Measurements from ENCODE around the gene AUTS2. TPM values are rescaled to one million over a fixed set of nuclear protein-coding genes. Genes with fewer than 3 reads are reported as not detected.

AUTS2 gene
- total and polyA plus RNA-seq, 2 experiments from 2014 or later, result 3.0 to 4.4 TPM

GRCh38 chr7:70649323-70649722, 1051.0 kb downstream of the AUTS2 start:
- Histone ChIP-seq H3K36me3 (ENCODE audit: low read depth) (no peaks in the 10 kb centered on the region), H3K9ac (no peak overlapping the region), H3K9me2 (ENCODE audit: insufficient read depth) (no peaks in the 10 kb centered on the region), H3K9me3 (ENCODE audit: low read depth) (no peaks in the 10 kb centered on the region), H3K4me2 (ENCODE audit: unreplicated experiment) (no peak overlapping the region), H3K4me3 (no peak overlapping the region), H3K27ac (no peak overlapping the region), H3K4me1 (ENCODE audit: insufficient read depth) (peaks cover 10% of the 10 kb centered on the region), H3F3A (ENCODE audit: insufficient read depth) (no peaks in the 10 kb centered on the region), H2AFZ (no peak overlapping the region), H4K20me1 (ENCODE audit: insufficient read depth) (no peaks in the 10 kb centered on the region), H3K27me3 (replicated peaks; ENCODE audit: insufficient read depth) (no peaks in the 10 kb centered on the region; the same call in 1 of the 2 replicates), H3K79me2 (ENCODE audit: insufficient read depth) (no peaks in the 10 kb centered on the region)
- no peak for TF ChIP-seq EZH2 (IDR thresholded peaks at IDR 0.05; ENCODE audit: insufficient read depth, poor library complexity, severe bottlenecking)
- no peak for TF ChIP-seq EZH2phosphoT487 (IDR thresholded peaks at IDR 0.05; ENCODE audit: insufficient read depth, low read depth)
- in situ Hi-C loops (cut with MboI), result no loop called here
- no peak for DNase-seq
- 82 to 86% methylated on average over 5 of the region's 5 CpGs for WGBS, 2 experiments (ENCODE audit: low coverage in 1 of 2, low lambda C conversion rate in 2 of 2, missing lambda C conversion rate in 2 of 2)

- Histone ChIP-seq H3K9ac (no peak overlapping the region), H3K79me2 (ENCODE audit: insufficient read depth) (no peaks in the 10 kb centered on the region), H3K9me2 (ENCODE audit: insufficient read depth) (no peaks in the 10 kb centered on the region), H3K9me3 (ENCODE audit: low read depth) (no peaks in the 10 kb centered on the region), H3K4me3 (no peak overlapping the region), H4K20me1 (ENCODE audit: insufficient read depth) (no peaks in the 10 kb centered on the region), H3F3A (ENCODE audit: insufficient read depth) (no peaks in the 10 kb centered on the region), H2AFZ (no peak overlapping the region), H3K4me2 (ENCODE audit: unreplicated experiment) (no peak overlapping the region), H3K4me1 (ENCODE audit: insufficient read depth) (no peaks in the 10 kb centered on the region), H3K27me3 (replicated peaks; ENCODE audit: insufficient read depth) (no peaks in the 10 kb centered on the region; the same call in 1 of the 2 replicates), H3K27ac (no peak overlapping the region), H3K36me3 (ENCODE audit: low read depth) (no peaks in the 10 kb centered on the region)
- in situ Hi-C loops (cut with MboI), result no loop called here
- WGBS, 2 experiments (ENCODE audit: low coverage in 1 of 2, low lambda C conversion rate in 2 of 2, missing lambda C conversion rate in 2 of 2), result 75 to 76% methylated on average over 3 of the region's 3 CpGs
- no peak for DNase-seq
- TF ChIP-seq EZH2 (IDR thresholded peaks at IDR 0.05; ENCODE audit: insufficient read depth, poor library complexity, severe bottlenecking) (no peak), EZH2phosphoT487 (IDR thresholded peaks at IDR 0.05; ENCODE audit: insufficient read depth, low read depth) (no peak)
Measured at GRCh38 chr7:70654146-70654545, 1055.9 kb downstream of the AUTS2 start.

- H3K9me3 ChIP-seq (ENCODE audit: low read depth), result no peaks in the 10 kb centered on the region
- no peaks in the 10 kb centered on the region for H3F3A ChIP-seq (ENCODE audit: insufficient read depth)
- no peaks in the 10 kb centered on the region for H3K4me1 ChIP-seq (ENCODE audit: insufficient read depth)
- H4K20me1 ChIP-seq (ENCODE audit: insufficient read depth), result no peaks in the 10 kb centered on the region
- no peaks in the 10 kb centered on the region for H3K79me2 ChIP-seq (ENCODE audit: insufficient read depth)
- no peak overlapping the region for H3K27ac ChIP-seq
- TF ChIP-seq EZH2 (IDR thresholded peaks at IDR 0.05; ENCODE audit: insufficient read depth, poor library complexity, severe bottlenecking), result no peak
- TF ChIP-seq EZH2phosphoT487 (IDR thresholded peaks at IDR 0.05; ENCODE audit: insufficient read depth, low read depth), result no peak
- no peak overlapping the region for H3K4me3 ChIP-seq
- H2AFZ ChIP-seq, result no peak overlapping the region
- no peak for DNase-seq
- H3K36me3 ChIP-seq (ENCODE audit: low read depth), result no peaks in the 10 kb centered on the region
- in situ Hi-C loops (cut with MboI), result no loop called here
- WGBS, 2 experiments (ENCODE audit: low coverage in 1 of 2, low lambda C conversion rate in 2 of 2, missing lambda C conversion rate in 2 of 2), result 69 to 82% methylated on average over 5 of the region's 5 CpGs
- no peaks in the 10 kb centered on the region for H3K9me2 ChIP-seq (ENCODE audit: insufficient read depth)
- H3K4me2 ChIP-seq (ENCODE audit: unreplicated experiment), result no peak overlapping the region
- H3K9ac ChIP-seq, result no peak overlapping the region
- H3K27me3 ChIP-seq (replicated peaks; ENCODE audit: insufficient read depth), result no peaks in the 10 kb centered on the region; the same call in 1 of the 2 replicates
Measured at GRCh38 chr7:70654979-70655378, 1056.7 kb downstream of the AUTS2 start.

- in situ Hi-C loops (cut with MboI), result no loop called here
Measured at GRCh38 chr7:70655694-70656093, 1057.4 kb downstream of the AUTS2 start.

GRCh38 chr7:70657571-70657970, 1059.3 kb downstream of the AUTS2 start:
- TF ChIP-seq EZH2phosphoT487 (IDR thresholded peaks at IDR 0.05; ENCODE audit: insufficient read depth, low read depth) (no peak), EZH2 (IDR thresholded peaks at IDR 0.05; ENCODE audit: insufficient read depth, poor library complexity, severe bottlenecking) (no peak)
- Histone ChIP-seq H4K20me1 (ENCODE audit: insufficient read depth) (no peaks in the 10 kb centered on the region), H3K9ac (no peak overlapping the region), H3K79me2 (ENCODE audit: insufficient read depth) (no peaks in the 10 kb centered on the region), H3K36me3 (ENCODE audit: low read depth) (no peaks in the 10 kb centered on the region), H3K9me3 (ENCODE audit: low read depth) (no peaks in the 10 kb centered on the region), H2AFZ (no peak overlapping the region), H3K27me3 (replicated peaks; ENCODE audit: insufficient read depth) (no peaks in the 10 kb centered on the region; the same call in 1 of the 2 replicates), H3F3A (ENCODE audit: insufficient read depth) (no peaks in the 10 kb centered on the region), H3K27ac (no peak overlapping the region), H3K4me2 (ENCODE audit: unreplicated experiment) (no peak overlapping the region), H3K4me3 (no peak overlapping the region), H3K4me1 (ENCODE audit: insufficient read depth) (no peaks in the 10 kb centered on the region), H3K9me2 (ENCODE audit: insufficient read depth) (no peaks in the 10 kb centered on the region)
- in situ Hi-C loops (cut with MboI), result no loop called here
- DNase-seq, result no peak
- WGBS, 2 experiments (ENCODE audit: low coverage in 1 of 2, low lambda C conversion rate in 2 of 2, missing lambda C conversion rate in 2 of 2), result 68 to 70% methylated on average over 5 of the region's 5 CpGs

More at GRCh38 chr7:70655694-70656093, 1057.4 kb downstream of the AUTS2 start:
- no peaks in the 10 kb centered on the region for H3K79me2 ChIP-seq (ENCODE audit: insufficient read depth)
- no peaks in the 10 kb centered on the region for H3K9me3 ChIP-seq (ENCODE audit: low read depth)
- no peak for TF ChIP-seq EZH2 (IDR thresholded peaks at IDR 0.05; ENCODE audit: insufficient read depth, poor library complexity, severe bottlenecking)
- TF ChIP-seq EZH2phosphoT487 (IDR thresholded peaks at IDR 0.05; ENCODE audit: insufficient read depth, low read depth), result no peak
- 81 to 86% methylated on average over 3 of the region's 3 CpGs for WGBS, 2 experiments (ENCODE audit: low coverage in 1 of 2, low lambda C conversion rate in 2 of 2, missing lambda C conversion rate in 2 of 2)
- no peak overlapping the region for H3K9ac ChIP-seq
- H3K9me2 ChIP-seq (ENCODE audit: insufficient read depth), result no peaks in the 10 kb centered on the region
- no peaks in the 10 kb centered on the region for H3F3A ChIP-seq (ENCODE audit: insufficient read depth)
- H4K20me1 ChIP-seq (ENCODE audit: insufficient read depth), result no peaks in the 10 kb centered on the region
- no peaks in the 10 kb centered on the region; the same call in 1 of the 2 replicates for H3K27me3 ChIP-seq (replicated peaks; ENCODE audit: insufficient read depth)
- H3K27ac ChIP-seq, result no peak overlapping the region
- no peak overlapping the region for H2AFZ ChIP-seq
- DNase-seq, result no peak
- no peak overlapping the region for H3K4me3 ChIP-seq
- no peak overlapping the region for H3K4me2 ChIP-seq (ENCODE audit: unreplicated experiment)
- H3K36me3 ChIP-seq (ENCODE audit: low read depth), result no peaks in the 10 kb centered on the region
- H3K4me1 ChIP-seq (ENCODE audit: insufficient read depth), result no peaks in the 10 kb centered on the region

Measured in GM23248 (cell line).